Heart right ventricle (tissue), 16 donors: Measurements from ENCODE around the gene PGF. TPM values are rescaled to one million over a fixed set of nuclear protein-coding genes. Genes with fewer than 3 reads are reported as not detected.

Source experiments
- ATAC-seq, 8 donors: fragments of 200-7000 bp; cut with Tn5 transposase; one replicate each; pipeline ENCODE4 v1.9.1; 2020; ENCODE audit warnings: mild to moderate bottlenecking in 8 of 8, moderate library complexity in 8 of 8, moderate number of reproducible peaks in 1 of 8
- DNase-seq, 2 donors: peaks; one replicate each; pipeline ENCODE4 v3.0.0-alpha.2; 2020
- H3K27ac ChIP-seq, 10 donors: fragments of 200-600 bp; sonication (generic) in 2 of 10; one replicate each; pipeline versions ENCODE4 v1.5.0 to v1.8.0; 2020 to 2022; ENCODE audit warnings: mild to moderate bottlenecking in 3 of 10
- H3K27me3 ChIP-seq, 7 donors: fragments of 200-600 bp; one replicate each; pipeline ENCODE4 v1.8.0; 2021 to 2022; ENCODE audit warnings: mild to moderate bottlenecking in 2 of 7
- H3K36me3 ChIP-seq, 9 donors: fragments of 200-600 bp; sonication (generic) in 1 of 9; one replicate each; pipeline versions ENCODE4 v1.5.0 to v1.8.0; 2020 to 2022; ENCODE audit warnings: mild to moderate bottlenecking in 2 of 9
- H3K4me1 ChIP-seq, 9 donors: fragments of 200-600 bp; sonication (generic) in 1 of 9; one replicate each; pipeline versions ENCODE4 v1.5.0 to v1.8.0; 2020 to 2022; ENCODE audit warnings: mild to moderate bottlenecking in 4 of 9
- H3K4me3 ChIP-seq, 10 donors: fragments of 200-600 bp; sonication (generic) in 2 of 10; one replicate each; pipeline versions ENCODE4 v1.5.0 to v1.8.0; 2020 to 2022; ENCODE audit warnings: mild to moderate bottlenecking in 7 of 10, moderate library complexity in 2 of 10
- H3K9me3 ChIP-seq, 11 donors: fragments of 200-600 bp in 10 of 11; sonication (generic) in 2 of 11; one replicate each; pipeline versions ENCODE4 v1.5.0 to v1.8.0; 2013 to 2022; ENCODE audit warnings: mild to moderate bottlenecking in 2 of 11, control low read depth in 1 of 11, moderate library complexity in 1 of 11
- WGBS, 2 donors: extraction: QIAGEN DNeasy Blood & Tissue Kit; methylation state at CpG; one replicate each; pipeline ENCODE4 v1.1.7; 2013; ENCODE audit warnings: inconsistent platforms in 1 of 2; 5-methylcytosine and 5-hydroxymethylcytosine counted together
- intact Hi-C, 10 donors: fragments of 100-400 bp; cut with DNase I; formaldehyde crosslinking; loops; one replicate each; pipeline versions ENCODE4 v1.11.1 to v1.14.2; 2022
- polyA plus RNA-seq, 2 donors: library from polyadenylated mRNA; stranded (reverse); fragments of 200-250 nt; gene quantifications; one replicate each; pipeline ENCODE4 v1.2.3, GENCODE V29; 2013
- total RNA-seq, 10 donors: library from RNA; stranded (reverse); fragmentation: NEBNext Ultra II Directional in 3 of 10; extraction: Animal tissue kit (Norgen Biotek cat#: 25700) in 3 of 10; gene quantifications; one replicate each; pipeline versions ENCODE4 v1.2.1 to v1.2.4, GENCODE V29; 2021 to 2023
- TF ChIP-seq, protein P1 (sequence below), 9 donors: fragments of 200-600 bp; sonication (generic) in 2 of 9; IDR thresholded peaks; one replicate each; pipeline versions ENCODE4 v1.5.0 to v1.8.0; 2021 to 2022; ENCODE audit warnings: antibody characterized with exemption in 9 of 9, mild to moderate bottlenecking in 5 of 9, moderate library complexity in 1 of 9
- donor health status: Arrhythmogenic right ventricular cardiomyopathy.
- donor health status: ischemic (EF 13 %, LVEDD 7.1; RV severe dilation, severe dysfunction).
- donor health status: healthy with polysubstance abuse.
- donor health status: DM: no; HTN: yes; CAD: no.
- donor health status: DM: no; HTN: no; CAD: no.
- donor health status: ischemic (EF 25% LVEDD 6.9; RV normal size, moderate dysfunction).
- donor health status: ischemic (EF 25% LVEDD 5.7; RV mildly dilated, moderate dysfunction).
- donor health status: healthy.
- donor health status: DM: yes; HTN: yes; CAD: no.
- donor health status: Ischemic cardiomyopathy.
- donor health status: ischemic (EF 35%, LVEDD 5.7; RV mildly dilated, moderate dysfunction).
- donor health status: nonischemic (EF 11% LVEDD 7.7; RV severe dilation, severe dysfunction).
- donor health status: DM: yes; HTN: yes; CAD: no.
- donor health status: PGD.
- donor health status: ischemic (EF 29% LVEDD 5.4; RV normal size, mild dysfunction).
- donor health status: nonischemic (EF 23%, LVEDD 6.1; RV moderate dilation, normal function).

The PGF gene
- total and polyA plus RNA-seq, 12 donors, result 2.1 to 22.5 (median 6.3) TPM

DNA sequence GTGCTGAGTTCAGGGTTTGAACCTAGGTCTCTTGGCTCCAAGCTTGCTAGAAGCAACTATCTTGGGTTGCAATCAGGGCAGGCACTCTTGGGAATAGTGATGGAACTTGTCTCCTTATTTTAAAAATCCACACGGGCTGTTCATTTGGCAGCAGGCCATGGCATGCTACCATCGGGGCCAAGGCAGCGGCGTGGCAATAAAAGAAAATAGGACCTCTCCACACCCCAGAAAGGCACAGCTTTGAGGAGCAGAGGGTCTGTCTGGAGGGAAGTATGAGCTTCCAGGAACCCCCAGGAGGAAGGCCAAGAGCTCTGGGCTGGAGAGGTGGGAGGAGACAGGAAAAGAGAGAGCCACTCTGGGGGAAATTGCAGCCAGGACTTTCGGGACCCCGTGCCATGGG, 47.7 kb downstream of the PGF start:
- no peaks in the 10 kb centered on the region for H3K9me3 ChIP-seq
- no peak overlapping the region for H3K4me3 ChIP-seq
- peak overlapping the region in 4 of 10 donors; percentile 20 to 41 (median 30) for H3K27ac ChIP-seq
- H3K27me3 ChIP-seq, result no peaks in the 10 kb centered on the region
- TF ChIP-seq, protein P1, sequence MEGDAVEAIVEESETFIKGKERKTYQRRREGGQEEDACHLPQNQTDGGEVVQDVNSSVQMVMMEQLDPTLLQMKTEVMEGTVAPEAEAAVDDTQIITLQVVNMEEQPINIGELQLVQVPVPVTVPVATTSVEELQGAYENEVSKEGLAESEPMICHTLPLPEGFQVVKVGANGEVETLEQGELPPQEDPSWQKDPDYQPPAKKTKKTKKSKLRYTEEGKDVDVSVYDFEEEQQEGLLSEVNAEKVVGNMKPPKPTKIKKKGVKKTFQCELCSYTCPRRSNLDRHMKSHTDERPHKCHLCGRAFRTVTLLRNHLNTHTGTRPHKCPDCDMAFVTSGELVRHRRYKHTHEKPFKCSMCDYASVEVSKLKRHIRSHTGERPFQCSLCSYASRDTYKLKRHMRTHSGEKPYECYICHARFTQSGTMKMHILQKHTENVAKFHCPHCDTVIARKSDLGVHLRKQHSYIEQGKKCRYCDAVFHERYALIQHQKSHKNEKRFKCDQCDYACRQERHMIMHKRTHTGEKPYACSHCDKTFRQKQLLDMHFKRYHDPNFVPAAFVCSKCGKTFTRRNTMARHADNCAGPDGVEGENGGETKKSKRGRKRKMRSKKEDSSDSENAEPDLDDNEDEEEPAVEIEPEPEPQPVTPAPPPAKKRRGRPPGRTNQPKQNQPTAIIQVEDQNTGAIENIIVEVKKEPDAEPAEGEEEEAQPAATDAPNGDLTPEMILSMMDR (IDR thresholded peaks at IDR 0.05), result no peak
- WGBS, 2 donors, result 20 to 23% methylated on average over 6 of the region's 6 CpGs
- DNase-seq, result no peak
- H3K36me3 ChIP-seq, result peaks cover 0 to 31% (median 14%) of the 10 kb centered on the region in 9 donors
- peaks cover 16 to 59% (median 41%) of the 10 kb centered on the region in 9 donors for H3K4me1 ChIP-seq
- peak in 1 of 8 donors; percentile 18 for ATAC-seq
- intact Hi-C loops, result loop anchor here in 1 of 10 donors (5.0 kb wide), 2 partner anchors 45 to 185 kb away; no protein-coding TSS in a partner anchor

DNA sequence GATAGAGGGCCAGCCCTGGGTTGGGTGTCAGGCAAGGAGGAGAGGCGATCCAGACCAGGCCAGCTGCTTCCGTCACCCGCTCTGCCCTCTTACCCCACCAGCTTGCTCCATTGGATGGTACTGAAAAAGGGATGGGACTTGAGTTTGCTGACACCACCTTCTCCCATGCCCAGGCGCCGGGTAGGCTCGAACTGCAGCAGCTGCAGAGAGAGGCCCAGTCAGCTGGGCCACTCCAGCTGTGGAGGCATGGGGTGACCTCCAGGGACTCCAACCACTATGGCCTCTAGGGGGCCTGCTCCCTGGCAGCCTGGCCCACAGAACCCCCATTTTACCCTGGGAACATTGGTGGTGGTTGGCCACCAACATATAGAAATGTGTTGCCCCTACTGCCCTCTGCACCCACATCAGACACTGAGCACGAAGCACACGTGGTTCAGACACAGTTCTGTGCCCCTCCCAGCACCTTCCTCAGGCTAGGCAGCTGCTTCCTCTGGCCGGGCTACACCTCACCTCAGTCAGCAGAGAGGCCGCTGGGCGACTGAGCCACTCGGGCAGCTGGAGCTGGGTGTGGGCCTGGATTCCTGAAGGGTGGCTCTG, 48.4 kb downstream of the PGF start:
- intact Hi-C loops, result loop anchor here in 1 of 10 donors (5.0 kb wide), 2 partner anchors 45 to 185 kb away; no protein-coding TSS in a partner anchor
- peaks cover 0 to 38% (median 22%) of the 10 kb centered on the region in 9 donors for H3K36me3 ChIP-seq
- H3K9me3 ChIP-seq, result no peaks in the 10 kb centered on the region
- peaks cover 16 to 62% (median 41%) of the 10 kb centered on the region in 9 donors for H3K4me1 ChIP-seq
- no peak for DNase-seq
- ATAC-seq, result peak in 7 of 8 donors; percentile 4 to 28 (median 14)
- TF ChIP-seq, protein P1 (IDR thresholded peaks at IDR 0.05), result peak in 3 of 9 donors; percentile 3 to 12 (median 7)
- H3K27me3 ChIP-seq, result no peaks in the 10 kb centered on the region
- WGBS, 2 donors, result 65 to 76% methylated on average over 12 of the region's 12 CpGs
- no peak overlapping the region for H3K4me3 ChIP-seq
- peak overlapping the region in 3 of 10 donors; percentile 9 to 41 (median 20) for H3K27ac ChIP-seq

DNA sequence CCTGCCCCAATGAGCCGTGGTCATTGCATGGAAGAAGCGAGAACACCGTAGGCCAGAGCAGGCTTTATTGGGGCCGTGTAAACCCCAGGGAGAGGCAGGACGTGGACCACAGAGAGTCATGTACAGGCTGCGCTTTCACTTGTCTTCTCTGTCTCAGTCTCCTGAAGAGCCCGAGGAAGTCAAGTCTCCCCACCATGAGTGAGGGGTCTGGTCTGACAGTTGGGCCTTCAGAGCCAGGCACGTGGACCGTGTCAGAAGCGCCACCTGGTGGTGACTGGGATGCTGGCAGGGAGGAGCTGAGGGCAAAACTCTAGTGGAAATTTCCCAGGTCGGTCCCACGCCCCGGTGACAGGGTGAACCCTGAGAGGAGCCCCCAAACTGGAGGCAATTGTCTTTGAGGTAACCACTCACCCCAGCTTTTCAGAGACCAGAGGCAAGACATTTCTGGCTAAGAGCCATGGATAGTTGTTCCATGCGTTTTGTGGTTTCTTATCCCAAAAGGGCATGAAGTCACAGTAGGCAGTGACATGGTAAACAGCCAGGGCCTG, 49.7 kb downstream of the PGF start:
- intact Hi-C loops, result loop anchor here in 9 of 10 donors (1.0 to 5.0 kb wide), 4 partner anchors 43 to 187 kb away; no protein-coding TSS in a partner anchor
- H3K27ac ChIP-seq, result peak overlapping the region in 2 of 10 donors; percentile 16 to 24
- 46 to 53% methylated on average over 14 of the region's 14 CpGs for WGBS, 2 donors

More for the DNA sequence above, 49.7 kb downstream of the PGF start:
- Histone ChIP-seq H3K36me3 (peaks cover 5 to 49% (median 35%) of the 10 kb centered on the region in 9 donors), H3K4me1 (peaks cover 16 to 62% (median 41%) of the 10 kb centered on the region in 9 donors), H3K4me3 (no peak overlapping the region), H3K9me3 (no peaks in the 10 kb centered on the region), H3K27me3 (no peaks in the 10 kb centered on the region)
- DNase-seq, result peak; percentile 71 to 80
- TF ChIP-seq, protein P1 (IDR thresholded peaks at IDR 0.05), result peak; percentile 76 to 96 (median 93)
- ATAC-seq, result peak; percentile 30 to 56 (median 49)
